Neural crest cell (in vitro differentiated cells): ENCODE results near the gene BCAP29. TPM values are rescaled to one million over a fixed set of nuclear protein-coding genes. Genes with fewer than 3 reads are reported as not detected.

Experiments used
- DNase-seq: peaks from one replicate; pipeline ENCODE4 v3.0.0; 2021; ENCODE audit warnings: low read depth, mixed read lengths, low spot score
- H3K27ac Mint-ChIP-seq: one replicate; pipeline ENCODE4 v1.8.0; 2021; ENCODE audit warnings: mild to moderate bottlenecking, mixed read lengths; ENCODE audit not compliant: unreplicated experiment
- H3K27me3 Mint-ChIP-seq: 2 replicates; pipeline ENCODE4 v1.8.0; 2021; ENCODE audit warnings: low read depth, mild to moderate bottlenecking, mixed read lengths
- H3K36me3 Mint-ChIP-seq: 2 replicates; pipeline ENCODE4 v1.8.0; 2021; ENCODE audit warnings: low read depth, mild to moderate bottlenecking, mixed read lengths
- H3K4me1 Mint-ChIP-seq: 2 replicates; pipeline ENCODE4 v1.8.0; 2021; ENCODE audit warnings: mixed read lengths
- H3K4me3 Mint-ChIP-seq: one replicate; pipeline ENCODE4 v1.8.0; 2021; ENCODE audit warnings: mild to moderate bottlenecking, mixed read lengths
- H3K9me3 Mint-ChIP-seq: 2 replicates; pipeline ENCODE4 v1.8.0; 2021; ENCODE audit warnings: mixed read lengths
- CTCF ChIP-seq: fragments of 200-600 bp; sonication (generic); conservative IDR thresholded peaks from 2 replicates; pipeline ENCODE4 v1.5.0; 2021; ENCODE audit warnings: antibody characterized with exemption, mild to moderate bottlenecking
- total RNA-seq: library from RNA; stranded (reverse); gene quantifications from 2 replicates; pipeline ENCODE4 v1.2.1, GENCODE V29; 2021

Gene BCAP29
- total RNA-seq, 1 donor from 2014 or later = 34.2 TPM

- Mint-ChIP-seq H3K9me3 (no peaks in the 10 kb centered on the region), H3K27ac (no peak overlapping the region), H3K4me1 (peaks cover 39% of the 10 kb centered on the region), H3K36me3 (no peaks in the 10 kb centered on the region), H3K4me3 (peak overlapping the region; percentile 86), H3K27me3 (no peaks in the 10 kb centered on the region)
- DNase-seq = no peak
- TF ChIP-seq CTCF = no peak
These were observed 19.0 kb upstream of the BCAP29 start for GRCh38 chr7:107560898-107561516.

- Mint-ChIP-seq H3K4me3 (peak overlapping the region; percentile 86), H3K27me3 (no peaks in the 10 kb centered on the region), H3K9me3 (no peaks in the 10 kb centered on the region), H3K36me3 (no peaks in the 10 kb centered on the region), H3K4me1 (peaks cover 41% of the 10 kb centered on the region), H3K27ac (peak overlapping the region; percentile 96)
- no peak for DNase-seq
- TF ChIP-seq CTCF = no peak
These were observed 16.8 kb upstream of the BCAP29 start for GRCh38 chr7:107563081-107563774.

GRCh38 chr7:107563775-107564552 lies 16.1 kb upstream of the BCAP29 start, which contains the start of the genes COG5 and DUS4L:
Gene COG5, minus strand, starts transcription at chr7:107563920. Its CDS starts 24 bp downstream, at chr7:107563896.
Gene DUS4L, plus strand, starts transcription at chr7:107563971. Its CDS starts 3,100 bp downstream, at chr7:107567071.
- Mint-ChIP-seq H3K27ac (peak within 1 kb of the TSS; percentile 96), H3K36me3 (no peaks in the 10 kb centered on the region), H3K9me3 (no peaks in the 10 kb centered on the region), H3K27me3 (no peaks in the 10 kb centered on the region), H3K4me3 (peak within 1 kb of the TSS; percentile 86), H3K4me1 (peaks cover 41% of the 10 kb centered on the region)
- peak; percentile 65 for DNase-seq
- TF ChIP-seq CTCF = no peak

- H3K4me3 Mint-ChIP-seq = peak overlapping the region; percentile 86
- H3K27me3 Mint-ChIP-seq = no peaks in the 10 kb centered on the region
- H3K4me1 Mint-ChIP-seq = peaks cover 41% of the 10 kb centered on the region
- no peaks in the 10 kb centered on the region for H3K36me3 Mint-ChIP-seq
- DNase-seq = no peak
- H3K9me3 Mint-ChIP-seq = no peaks in the 10 kb centered on the region
- TF ChIP-seq CTCF = no peak
- H3K27ac Mint-ChIP-seq = peak overlapping the region; percentile 12
These were observed 15.3 kb upstream of the BCAP29 start for GRCh38 chr7:107564553-107565298.

- Mint-ChIP-seq H3K4me1 (peaks cover 5% of the 10 kb centered on the region), H3K9me3 (no peaks in the 10 kb centered on the region), H3K27me3 (no peaks in the 10 kb centered on the region), H3K36me3 (no peaks in the 10 kb centered on the region), H3K4me3 (no peak overlapping the region), H3K27ac (no peak overlapping the region)
- no peak for TF ChIP-seq CTCF
- no peak for DNase-seq
These were observed 9.7 kb upstream of the BCAP29 start for GRCh38 chr7:107570298-107570697.
